Body of pancreas (tissue), 4 donors: ENCODE measurements around the gene IFT57. TPM values are rescaled to one million over a fixed set of nuclear protein-coding genes. Genes with fewer than 3 reads are reported as not detected.

Experiments used
- ATAC-seq: fragments of 150-250 bp; one replicate; pipeline ENCODE4 v1.9.1; 2016
- DNase-seq, 4 donors: peaks; one replicate each; pipeline ENCODE4 v3.0.0-alpha.2; 2019
- H3K27ac ChIP-seq, 4 donors: fragments of 200-600 bp; sonication (generic); 1 replicate in 3 of 4; 2 replicates in 1 of 4; pipeline versions ENCODE4 v1.5.1 to v1.6.1; 2016 to 2019; ENCODE audit warnings: mild to moderate bottlenecking in 1 of 4, mixed read lengths in 1 of 4, moderate library complexity in 1 of 4
- H3K27me3 ChIP-seq, 2 donors: fragments of 200-600 bp; sonication (generic); one replicate each; pipeline ENCODE4 v1.6.0; 2016; ENCODE audit warnings: mild to moderate bottlenecking in 1 of 2
- H3K36me3 ChIP-seq, 2 donors: fragments of 200-600 bp; sonication (generic); replicated peaks in 1 of 2; 2 replicates each; pipeline ENCODE4 v1.5.1; 2016; ENCODE audit warnings: low read depth in 2 of 2; ENCODE audit not compliant: insufficient read depth in 1 of 2
- H3K4me1 ChIP-seq: fragments of 200-600 bp; sonication (generic); one replicate; pipeline ENCODE4 v1.6.0; 2016
- H3K4me3 ChIP-seq, 2 donors: fragments of 200-600 bp; sonication (generic); 1 replicate in 1 of 2; 2 replicates in 1 of 2; pipeline ENCODE4 v1.5.1; 2016 to 2019
- H3K9me3 ChIP-seq, 3 donors: fragments of 200-600 bp; sonication (generic); 1 replicate in 2 of 3; 2 replicates in 1 of 3; pipeline ENCODE4 v1.5.1; 2016
- CTCF ChIP-seq, 7 experiments: fragments of 450-650 bp in 4 of 7; fragments of 200-600 bp in 3 of 7; sonication (generic) in 3 of 7; IDR thresholded peaks; one replicate each; pipeline ENCODE4 v1.5.1; 2016 to 2019; ENCODE audit warnings: antibody characterized with exemption in 7 of 7
- POLR2A ChIP-seq, 3 donors: fragments of 450-650 bp; IDR thresholded peaks; one replicate each; pipeline ENCODE4 v1.6.1; 2016; ENCODE audit warnings: antibody characterized with exemption in 3 of 3, mild to moderate bottlenecking in 2 of 3
- WGBS, 2 donors: methylation state at CpG; one replicate each; pipeline ENCODE4 v1.1.5; 2017; 5-methylcytosine and 5-hydroxymethylcytosine counted together
- intact Hi-C: fragments of 100-400 bp; cut with DNase I; formaldehyde crosslinking; loops from one replicate; pipeline ENCODE4 v1.15.1; 2023
- total RNA-seq, 2 donors: library from RNA; depleted of rRNA; stranded (reverse); fragments of >200 nt; gene quantifications; one replicate each; pipeline ENCODE4 v1.1.0, GENCODE V29; 2016

IFT57 gene
- total RNA-seq, 2 donors from 2014 or later = 33.2 to 51.1 TPM

- Histone ChIP-seq H3K27ac (no peak overlapping the region), H3K4me3 (no peak overlapping the region), H3K4me1 (no peaks in the 10 kb centered on the region), H3K36me3 (no peaks in the 10 kb centered on the region), H3K27me3 (no peaks in the 10 kb centered on the region), H3K9me3 (no peaks in the 10 kb centered on the region)
- no peak for TF ChIP-seq POLR2A (IDR thresholded peaks at IDR 0.05)
- no peak for TF ChIP-seq CTCF (IDR thresholded peaks at IDR 0.05)
- ATAC-seq = no peak
- WGBS, 2 donors = 81 to 93% methylated on average over 3 of the region's 3 CpGs
- intact Hi-C loops = no loop called here
- no peak for DNase-seq
These were observed 102.7 kb downstream of the IFT57 start for GRCh38 chr3:108119398-108120104.

DNA sequence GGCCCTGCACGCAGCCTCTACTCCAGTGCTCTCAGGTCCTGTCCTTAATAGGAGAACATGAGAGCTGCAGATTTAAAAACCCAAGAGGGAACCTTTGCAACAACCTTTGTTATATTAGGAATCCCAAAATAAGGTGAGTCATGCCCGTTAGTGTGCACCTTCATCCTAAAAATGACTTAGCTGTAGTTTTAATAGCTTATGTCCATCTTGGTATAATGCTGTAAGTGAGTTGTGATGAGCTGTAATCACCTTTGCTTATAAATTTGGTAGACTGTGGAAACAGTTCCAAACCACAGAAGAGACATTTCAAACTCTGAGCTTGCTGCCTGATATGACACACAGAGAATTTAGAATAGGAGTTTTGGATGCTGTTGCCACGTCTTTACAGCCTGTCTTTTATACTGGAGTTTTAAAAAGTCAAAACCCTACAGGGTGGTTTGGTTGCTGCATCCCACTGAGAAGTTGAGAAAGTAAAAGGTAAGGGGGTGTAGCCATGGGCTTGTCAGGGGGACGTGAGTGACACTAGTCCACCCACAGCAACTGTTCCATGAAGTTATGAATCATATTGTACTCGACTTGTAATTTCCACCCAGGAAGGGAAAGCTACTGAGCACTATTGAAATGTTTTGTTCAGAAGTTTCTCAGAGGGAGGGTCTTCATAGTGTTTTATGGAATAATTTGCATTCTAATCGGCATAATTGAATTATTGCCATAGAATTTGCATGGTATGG, 104.0 kb downstream of the IFT57 start:
- ATAC-seq (no peak), DNase-seq (no peak)
- Histone ChIP-seq H3K27ac (no peak overlapping the region), H3K36me3 (no peaks in the 10 kb centered on the region), H3K9me3 (no peaks in the 10 kb centered on the region), H3K4me3 (no peak overlapping the region), H3K27me3 (no peaks in the 10 kb centered on the region), H3K4me1 (no peaks in the 10 kb centered on the region)
- TF ChIP-seq POLR2A (IDR thresholded peaks at IDR 0.05) (no peak), CTCF (IDR thresholded peaks at IDR 0.05) (no peak)
- intact Hi-C loops = no loop called here
- 72% methylated on average over 6 of the region's 6 CpGs for WGBS, 2 donors

- no peak overlapping the region for H3K27ac ChIP-seq
- H3K4me3 ChIP-seq = no peak overlapping the region
- H3K9me3 ChIP-seq = no peaks in the 10 kb centered on the region
- DNase-seq (no peak), ATAC-seq (no peak)
- no peaks in the 10 kb centered on the region for H3K27me3 ChIP-seq
- 59 to 60% methylated on average over 6 of the region's 6 CpGs for WGBS, 2 donors
- H3K36me3 ChIP-seq = no peaks in the 10 kb centered on the region
- intact Hi-C loops = no loop called here
- TF ChIP-seq POLR2A (IDR thresholded peaks at IDR 0.05) = no peak
- no peak for TF ChIP-seq CTCF (IDR thresholded peaks at IDR 0.05)
- no peaks in the 10 kb centered on the region for H3K4me1 ChIP-seq
These were observed 104.9 kb downstream of the IFT57 start for GRCh38 chr3:108117241-108117775.

DNA sequence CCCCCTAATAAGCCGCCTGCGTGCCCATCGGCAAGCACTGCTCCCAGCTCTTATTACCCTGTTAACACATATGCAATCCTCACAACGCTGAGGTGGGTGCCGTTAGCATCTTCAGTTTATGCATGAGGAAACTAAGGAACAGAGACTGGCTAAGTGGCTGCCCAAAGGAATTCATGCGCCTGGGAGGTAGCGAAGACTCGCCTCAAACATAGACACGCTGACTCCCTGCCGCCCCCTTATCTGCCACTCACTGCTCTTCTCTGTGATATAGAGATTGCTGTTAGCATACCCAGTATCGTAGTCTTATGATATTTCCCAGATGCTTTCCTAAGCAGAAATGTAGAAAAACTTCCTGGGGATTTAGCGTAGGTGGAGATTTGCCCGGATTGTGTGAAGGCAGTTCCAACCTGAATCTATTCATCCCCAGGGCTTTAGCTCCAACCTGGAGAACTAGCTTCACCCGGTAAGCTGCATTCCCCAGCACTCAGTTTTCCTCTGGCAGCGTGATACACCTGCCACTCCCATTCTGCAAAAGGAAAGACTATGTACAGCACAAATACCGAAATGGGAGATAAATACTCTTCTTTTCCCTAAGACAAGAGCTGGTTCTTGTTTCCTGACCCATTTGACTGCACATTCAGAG, 107.7 kb downstream of the IFT57 start:
- TF ChIP-seq CTCF (IDR thresholded peaks at IDR 0.05) = no peak
- TF ChIP-seq POLR2A (IDR thresholded peaks at IDR 0.05) = no peak
- H3K27me3 ChIP-seq = no peaks in the 10 kb centered on the region
- intact Hi-C loops = no loop called here
- H3K36me3 ChIP-seq = no peaks in the 10 kb centered on the region
- no peaks in the 10 kb centered on the region for H3K9me3 ChIP-seq
- no peak for ATAC-seq
- DNase-seq = no peak
- H3K4me3 ChIP-seq = no peak overlapping the region
- H3K4me1 ChIP-seq = no peaks in the 10 kb centered on the region
- H3K27ac ChIP-seq = no peak overlapping the region
- WGBS, 2 donors = 75 to 78% methylated on average over 16 of the region's 16 CpGs
